Body of pancreas (tissue), 4 donors: ENCODE measurements around the gene SMIM5. TPM values are rescaled to one million over a fixed set of nuclear protein-coding genes. Genes with fewer than 3 reads are reported as not detected.

Source experiments
- ATAC-seq: fragments of 150-250 bp; one replicate; pipeline ENCODE4 v1.9.1; 2016
- DNase-seq, 4 donors: peaks; one replicate each; pipeline ENCODE4 v3.0.0-alpha.2; 2019
- H3K27ac ChIP-seq, 4 donors: fragments of 200-600 bp; sonication (generic); 1 replicate in 3 of 4; 2 replicates in 1 of 4; pipeline versions ENCODE4 v1.5.1 to v1.6.1; 2016 to 2019; ENCODE audit warnings: mild to moderate bottlenecking in 1 of 4, mixed read lengths in 1 of 4, moderate library complexity in 1 of 4
- H3K27me3 ChIP-seq, 2 donors: fragments of 200-600 bp; sonication (generic); one replicate each; pipeline ENCODE4 v1.6.0; 2016; ENCODE audit warnings: mild to moderate bottlenecking in 1 of 2
- H3K36me3 ChIP-seq, 2 donors: fragments of 200-600 bp; sonication (generic); replicated peaks in 1 of 2; 2 replicates each; pipeline ENCODE4 v1.5.1; 2016; ENCODE audit warnings: low read depth in 2 of 2; ENCODE audit not compliant: insufficient read depth in 1 of 2
- H3K4me1 ChIP-seq: fragments of 200-600 bp; sonication (generic); one replicate; pipeline ENCODE4 v1.6.0; 2016
- H3K4me3 ChIP-seq, 2 donors: fragments of 200-600 bp; sonication (generic); 1 replicate in 1 of 2; 2 replicates in 1 of 2; pipeline ENCODE4 v1.5.1; 2016 to 2019
- H3K9me3 ChIP-seq, 3 donors: fragments of 200-600 bp; sonication (generic); 1 replicate in 2 of 3; 2 replicates in 1 of 3; pipeline ENCODE4 v1.5.1; 2016
- CTCF ChIP-seq, 7 experiments: fragments of 450-650 bp in 4 of 7; fragments of 200-600 bp in 3 of 7; sonication (generic) in 3 of 7; IDR thresholded peaks; one replicate each; pipeline ENCODE4 v1.5.1; 2016 to 2019; ENCODE audit warnings: antibody characterized with exemption in 7 of 7
- POLR2A ChIP-seq, 3 donors: fragments of 450-650 bp; IDR thresholded peaks; one replicate each; pipeline ENCODE4 v1.6.1; 2016; ENCODE audit warnings: antibody characterized with exemption in 3 of 3, mild to moderate bottlenecking in 2 of 3
- WGBS, 2 donors: methylation state at CpG; one replicate each; pipeline ENCODE4 v1.1.5; 2017; 5-methylcytosine and 5-hydroxymethylcytosine counted together
- intact Hi-C: fragments of 100-400 bp; cut with DNase I; formaldehyde crosslinking; loops from one replicate; pipeline ENCODE4 v1.15.1; 2023
- total RNA-seq, 2 donors: library from RNA; depleted of rRNA; stranded (reverse); fragments of >200 nt; gene quantifications; one replicate each; pipeline ENCODE4 v1.1.0, GENCODE V29; 2016

Gene SMIM5
- total RNA-seq, 2 donors from 2014 or later, result 3.3 to 5.2 TPM

GRCh38 chr17:75652934-75653549 is 19.8 kb downstream of the SMIM5 start:
- TF ChIP-seq CTCF (IDR thresholded peaks at IDR 0.05), result peak in 6 of 7 experiments; percentile 26 to 54 (median 49)
- no peak for TF ChIP-seq POLR2A (IDR thresholded peaks at IDR 0.05)
- peak; percentile 54 for ATAC-seq
- no peaks in the 10 kb centered on the region for H3K9me3 ChIP-seq
- peak in 2 of 4 donors; percentile 24 to 37 for DNase-seq
- H3K27ac ChIP-seq, result no peak overlapping the region
- H3K4me3 ChIP-seq, result no peak overlapping the region
- peaks cover 0 to 2% of the 10 kb centered on the region in 2 donors for H3K36me3 ChIP-seq
- H3K4me1 ChIP-seq, result no peaks in the 10 kb centered on the region
- intact Hi-C loops, result no loop called here
- H3K27me3 ChIP-seq, result no peaks in the 10 kb centered on the region
- 55 to 75% methylated on average over 6 of the region's 6 CpGs for whole genome bisulfite sequencing, 2 donors

GRCh38 chr17:75654176-75654575 is 20.9 kb downstream of the SMIM5 start:
- no peak for ATAC-seq
- TF ChIP-seq POLR2A (IDR thresholded peaks at IDR 0.05) (no peak), CTCF (IDR thresholded peaks at IDR 0.05) (peak in 1 of 7 experiments; percentile 22)
- Histone ChIP-seq H3K4me1 (no peaks in the 10 kb centered on the region), H3K27me3 (no peaks in the 10 kb centered on the region), H3K36me3 (peaks cover 0 to 2% of the 10 kb centered on the region in 2 donors), H3K9me3 (no peaks in the 10 kb centered on the region), H3K4me3 (no peak overlapping the region), H3K27ac (no peak overlapping the region)
- intact Hi-C loops, result no loop called here
- DNase-seq, result no peak
- WGBS, 2 donors, result 30 to 33% methylated on average over 2 of the region's 2 CpGs

GRCh38 chr17:75658237-75658636 is 25.0 kb downstream of the SMIM5 start:
- H3K36me3 ChIP-seq, result peaks cover 5 to 17% of the 10 kb centered on the region in 2 donors
- no peak for TF ChIP-seq POLR2A (IDR thresholded peaks at IDR 0.05)
- no peak for TF ChIP-seq CTCF (IDR thresholded peaks at IDR 0.05)
- no peaks in the 10 kb centered on the region for H3K4me1 ChIP-seq
- no peak overlapping the region for H3K27ac ChIP-seq
- H3K9me3 ChIP-seq, result no peaks in the 10 kb centered on the region
- DNase-seq (no peak), ATAC-seq (no peak)
- H3K4me3 ChIP-seq, result no peak overlapping the region
- H3K27me3 ChIP-seq, result no peaks in the 10 kb centered on the region
- 66 to 91% methylated on average over 5 of the region's 5 CpGs for WGBS, 2 donors
- intact Hi-C loops, result no loop called here

- no peak for ATAC-seq
- H3K27me3 ChIP-seq, result no peaks in the 10 kb centered on the region
- 86 to 98% methylated on average over 4 of the region's 4 CpGs for WGBS, 2 donors
- H3K27ac ChIP-seq, result no peak overlapping the region
- DNase-seq, result no peak
- H3K4me3 ChIP-seq, result no peak overlapping the region
- peaks cover 5 to 17% of the 10 kb centered on the region in 2 donors for H3K36me3 ChIP-seq
- intact Hi-C loops, result no loop called here
- H3K4me1 ChIP-seq, result peaks cover 8% of the 10 kb centered on the region
- TF ChIP-seq CTCF (IDR thresholded peaks at IDR 0.05), result no peak
- no peak for TF ChIP-seq POLR2A (IDR thresholded peaks at IDR 0.05)
- no peaks in the 10 kb centered on the region for H3K9me3 ChIP-seq
Observed at GRCh38 chr17:75661531-75661930, 28.3 kb downstream of the SMIM5 start.

- ATAC-seq, result no peak
- DNase-seq, result no peak
- peaks cover 8% of the 10 kb centered on the region for H3K4me1 ChIP-seq
Observed at GRCh38 chr17:75662511-75662910, 29.3 kb downstream of the SMIM5 start.

More at GRCh38 chr17:75662511-75662910, 29.3 kb downstream of the SMIM5 start:
- Histone ChIP-seq H3K4me3 (no peak overlapping the region), H3K27me3 (no peaks in the 10 kb centered on the region), H3K9me3 (no peaks in the 10 kb centered on the region), H3K27ac (no peak overlapping the region), H3K36me3 (peaks cover 5 to 17% of the 10 kb centered on the region in 2 donors)
- no peak for TF ChIP-seq CTCF (IDR thresholded peaks at IDR 0.05)
- TF ChIP-seq POLR2A (IDR thresholded peaks at IDR 0.05), result no peak
- 95 to 96% methylated on average over 8 to 9 of the region's 9 CpGs for WGBS, 2 donors
- intact Hi-C loops, result no loop called here
